ENCODE results near the gene FAM47E. TPM values are rescaled to one million over a fixed set of nuclear protein-coding genes. Genes with fewer than 3 reads are reported as not detected.

FAM47E gene
- total RNA-seq, 4 donors from 2014 or later = 0.56 to 6.8 (median 3.8) TPM

DNA sequence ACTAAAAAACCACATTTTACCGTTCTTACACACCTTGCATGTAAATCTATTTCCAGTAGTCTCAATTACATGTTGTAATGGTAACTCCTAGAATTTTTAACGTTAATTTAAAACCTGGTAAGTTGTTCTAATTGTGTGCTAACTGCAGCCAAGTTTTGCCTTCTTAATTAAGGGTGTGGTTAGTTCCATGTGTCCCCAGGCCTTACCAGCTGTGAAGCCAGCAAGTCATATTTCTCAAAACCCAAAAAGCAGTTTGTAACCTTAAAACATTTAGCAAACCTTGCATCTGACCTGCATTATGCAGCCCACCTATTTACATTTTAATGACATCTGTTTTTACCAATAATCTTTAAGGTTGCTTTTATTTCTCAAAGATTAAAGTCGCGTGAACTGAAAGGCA lies 18.4 kb upstream of the FAM47E start:
- in situ Hi-C loops (cut with MboI; ENCODE audit: low sequenced_read_pairs in 4 of 4) (no loop called here), intact Hi-C loops (cut with DNase I; ENCODE audit: low total_unique reads) (no loop called here)
- DNase-seq = no peak
- H3K4me3 ChIP-seq = no peak overlapping the region
- ATAC-seq = no peak
- TF ChIP-seq, protein P1, sequence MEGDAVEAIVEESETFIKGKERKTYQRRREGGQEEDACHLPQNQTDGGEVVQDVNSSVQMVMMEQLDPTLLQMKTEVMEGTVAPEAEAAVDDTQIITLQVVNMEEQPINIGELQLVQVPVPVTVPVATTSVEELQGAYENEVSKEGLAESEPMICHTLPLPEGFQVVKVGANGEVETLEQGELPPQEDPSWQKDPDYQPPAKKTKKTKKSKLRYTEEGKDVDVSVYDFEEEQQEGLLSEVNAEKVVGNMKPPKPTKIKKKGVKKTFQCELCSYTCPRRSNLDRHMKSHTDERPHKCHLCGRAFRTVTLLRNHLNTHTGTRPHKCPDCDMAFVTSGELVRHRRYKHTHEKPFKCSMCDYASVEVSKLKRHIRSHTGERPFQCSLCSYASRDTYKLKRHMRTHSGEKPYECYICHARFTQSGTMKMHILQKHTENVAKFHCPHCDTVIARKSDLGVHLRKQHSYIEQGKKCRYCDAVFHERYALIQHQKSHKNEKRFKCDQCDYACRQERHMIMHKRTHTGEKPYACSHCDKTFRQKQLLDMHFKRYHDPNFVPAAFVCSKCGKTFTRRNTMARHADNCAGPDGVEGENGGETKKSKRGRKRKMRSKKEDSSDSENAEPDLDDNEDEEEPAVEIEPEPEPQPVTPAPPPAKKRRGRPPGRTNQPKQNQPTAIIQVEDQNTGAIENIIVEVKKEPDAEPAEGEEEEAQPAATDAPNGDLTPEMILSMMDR (IDR thresholded peaks at IDR 0.05 in 4 of 5, conservative IDR thresholded peaks at IDR 0.05 in 1 of 5) = no peak
- TF ChIP-seq POLR2A (IDR thresholded peaks at IDR 0.05) = no peak
- H3K36me3 ChIP-seq = no peaks in the 10 kb centered on the region
- no peaks in the 10 kb centered on the region for H3K9me3 ChIP-seq
- H3K27ac ChIP-seq = peak overlapping the region in 1 of 4 donors; percentile 92
- peaks cover 18 to 32% of the 10 kb centered on the region in 2 donors for H3K4me1 ChIP-seq
- H3K27me3 ChIP-seq = no peaks in the 10 kb centered on the region

DNA sequence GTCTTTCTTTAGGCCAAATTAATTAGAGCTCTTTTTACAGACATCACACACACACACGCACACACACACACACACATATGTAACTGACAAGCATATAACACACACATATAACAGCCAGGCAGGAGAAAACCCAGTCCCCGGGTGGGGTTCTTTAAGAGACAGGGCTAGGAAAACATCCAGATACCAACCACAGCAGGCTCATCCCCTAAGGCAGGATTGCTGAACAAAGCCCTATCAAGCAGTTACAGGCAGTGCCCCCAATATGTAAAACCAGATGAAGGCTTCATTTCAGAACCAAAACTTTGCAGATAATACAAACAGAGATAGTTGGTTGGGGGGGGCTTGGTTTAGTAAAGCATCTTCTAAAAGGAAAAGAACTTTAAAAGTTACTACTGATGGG lies 18.0 kb upstream of the FAM47E start:
- intact Hi-C loops (cut with DNase I; ENCODE audit: low total_unique reads) (no loop called here), in situ Hi-C loops (cut with MboI; ENCODE audit: low sequenced_read_pairs in 4 of 4) (no loop called here)
- H3K36me3 ChIP-seq = no peaks in the 10 kb centered on the region
- no peaks in the 10 kb centered on the region for H3K27me3 ChIP-seq
- peak overlapping the region in 2 of 4 donors; percentile 12 to 92 for H3K27ac ChIP-seq
- TF ChIP-seq, protein P1 (IDR thresholded peaks at IDR 0.05 in 4 of 5, conservative IDR thresholded peaks at IDR 0.05 in 1 of 5) = no peak
- no peak for ATAC-seq
- H3K4me1 ChIP-seq = peaks cover 18 to 32% of the 10 kb centered on the region in 2 donors
- no peaks in the 10 kb centered on the region for H3K9me3 ChIP-seq
- no peak for DNase-seq
- no peak overlapping the region for H3K4me3 ChIP-seq

DNA sequence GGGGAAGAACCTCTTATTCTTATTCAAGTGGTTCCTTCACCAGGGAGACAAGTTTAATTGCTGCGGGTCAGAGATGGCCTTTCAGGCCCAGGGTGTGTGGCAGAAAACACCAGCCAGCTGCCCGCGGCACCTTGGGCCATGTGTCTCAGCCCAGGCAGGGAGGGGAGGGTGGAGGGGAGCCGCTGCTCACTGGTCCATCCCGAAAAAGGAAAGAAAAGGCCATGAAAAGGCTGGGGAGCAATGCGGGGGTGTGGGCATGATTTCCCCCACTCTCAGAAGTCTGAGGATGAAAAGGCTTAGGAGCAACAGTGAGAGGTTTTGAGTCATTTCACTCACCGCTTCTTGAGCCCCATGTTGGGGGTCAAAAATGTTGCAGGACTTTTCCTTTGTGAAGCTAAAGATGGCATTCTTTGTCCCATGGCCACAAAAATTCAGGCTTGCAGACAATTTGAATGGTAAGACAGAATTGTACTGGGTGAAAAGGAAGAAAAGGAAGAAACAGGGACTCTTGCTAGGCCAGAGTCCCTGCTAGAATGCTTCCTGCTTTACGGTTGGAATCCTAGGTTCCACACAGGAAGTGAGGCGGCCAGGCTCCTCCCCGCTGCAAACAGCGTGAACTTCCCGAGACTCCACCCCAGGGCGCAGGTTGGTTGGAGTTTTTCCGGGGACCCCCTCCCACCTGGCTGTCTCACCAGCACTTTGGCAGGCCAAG lies 17.4 kb upstream of the FAM47E start:
- Histone ChIP-seq H3K36me3 (no peaks in the 10 kb centered on the region), H3K27me3 (no peaks in the 10 kb centered on the region), H3K4me3 (no peak overlapping the region), H3K4me1 (peaks cover 18 to 37% of the 10 kb centered on the region in 2 donors), H3K27ac (peak overlapping the region in 2 of 4 donors; percentile 12 to 92), H3K9me3 (no peaks in the 10 kb centered on the region)
- no peak for TF ChIP-seq POLR2A (IDR thresholded peaks at IDR 0.05)
- TF ChIP-seq, protein P1 (IDR thresholded peaks at IDR 0.05 in 4 of 5, conservative IDR thresholded peaks at IDR 0.05 in 1 of 5) = no peak
- in situ Hi-C loops (cut with MboI; ENCODE audit: low sequenced_read_pairs in 4 of 4) (no loop called here), intact Hi-C loops (cut with DNase I; ENCODE audit: low total_unique reads) (no loop called here)
- no peak for DNase-seq
- ATAC-seq = no peak

DNA sequence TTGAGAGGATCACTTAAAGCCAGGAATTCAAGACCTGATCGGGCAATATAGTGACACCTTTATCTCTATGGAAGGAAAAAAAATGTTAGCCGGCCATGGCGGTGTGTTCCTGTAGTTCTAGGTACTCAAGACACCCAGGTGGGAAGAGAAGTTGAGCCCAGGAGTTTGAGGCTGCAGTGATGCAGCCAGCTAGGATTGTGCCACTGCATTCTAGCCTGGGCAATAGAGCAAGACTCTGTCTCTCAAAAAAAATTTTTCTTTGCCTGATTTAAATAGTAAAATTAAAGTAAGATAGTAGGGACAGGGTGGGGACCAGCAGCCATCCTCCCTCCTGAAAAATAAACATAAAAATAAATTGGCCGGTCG lies 16.9 kb upstream of the FAM47E start:
- no peak overlapping the region for H3K4me3 ChIP-seq
- H3K9me3 ChIP-seq = peaks cover 0 to under 1% (median 0%) of the 10 kb centered on the region in 3 donors
- no peaks in the 10 kb centered on the region for H3K36me3 ChIP-seq
- DNase-seq = no peak
- H3K27ac ChIP-seq = peak overlapping the region in 1 of 4 donors; percentile 92
- no peak for ATAC-seq
- H3K27me3 ChIP-seq = no peaks in the 10 kb centered on the region
- TF ChIP-seq POLR2A (IDR thresholded peaks at IDR 0.05) = no peak
- TF ChIP-seq, protein P1 (IDR thresholded peaks at IDR 0.05 in 4 of 5, conservative IDR thresholded peaks at IDR 0.05 in 1 of 5) = no peak
- in situ Hi-C loops (cut with MboI; ENCODE audit: low sequenced_read_pairs in 4 of 4) (no loop called here), intact Hi-C loops (cut with DNase I; ENCODE audit: low total_unique reads) (no loop called here)
- peaks cover 18 to 37% of the 10 kb centered on the region in 2 donors for H3K4me1 ChIP-seq

All from gastrocnemius medialis (tissue), 4 donors.